Mesodermal cell (in vitro differentiated cells): ENCODE results near the gene YWHAE.
"Not testable (repeated sequence)": the region's sequence is repeated elsewhere in the genome, so short reads cannot be mapped to it uniquely, and the experiment has no call there.

Experiments used
- H3K27ac ChIP-seq: 2 replicates; pipeline ENCODE4 v1.7.0; 2013; ENCODE audit warnings: mild to moderate bottlenecking, low read depth, low read length, moderate library complexity; ENCODE audit not compliant: severe bottlenecking
- H3K36me3 ChIP-seq: 2 replicates; pipeline ENCODE4 v1.7.1; 2013; ENCODE audit warnings: mild to moderate bottlenecking, low read length, moderate library complexity; ENCODE audit not compliant: control insufficient read depth, insufficient read depth
- H3K4me1 ChIP-seq: one replicate; pipeline ENCODE4 v1.7.1; 2013; ENCODE audit warnings: mild to moderate bottlenecking, low read length; ENCODE audit not compliant: insufficient read depth, control insufficient read depth, poor library complexity, severe bottlenecking
- H3K4me3 ChIP-seq: 2 replicates; pipeline ENCODE4 v1.7.0; 2013; ENCODE audit warnings: low read length, control low read depth, mild to moderate bottlenecking; ENCODE audit not compliant: insufficient read depth, poor library complexity, severe bottlenecking; ENCODE audit errors: extremely low read depth
- H3K9me3 ChIP-seq: 2 replicates; pipeline ENCODE4 v1.7.1; 2013; ENCODE audit warnings: mild to moderate bottlenecking, low read length, moderate library complexity; ENCODE audit not compliant: control insufficient read depth
- WGBS, 2 experiments: methylation state at CpG; one replicate each; pipeline ENCODE4 v1.1.5; 2013; ENCODE audit warnings: missing lambda C conversion rate in 2 of 2; ENCODE audit not compliant: insufficient coverage in 2 of 2; 5-methylcytosine and 5-hydroxymethylcytosine counted together

The YWHAE gene

GRCh38 chr17:1328437-1328836 is 71.6 kb downstream of the YWHAE start:
- 44 to 61% methylated on average over 2 to 6 of the region's 7 CpGs for WGBS, 2 experiments
- Histone ChIP-seq H3K9me3 (no peaks in the 10 kb centered on the region), H3K27ac (no peak overlapping the region), H3K4me3 (no peak overlapping the region), H3K36me3 (no peaks in the 10 kb centered on the region), H3K4me1 (no peaks in the 10 kb centered on the region)

- no peak overlapping the region for H3K4me3 ChIP-seq
- 76 to 84% methylated on average over 10 to 12 of the region's 12 CpGs for WGBS, 2 experiments
- H3K9me3 ChIP-seq = no peaks in the 10 kb centered on the region
- H3K27ac ChIP-seq = no peak overlapping the region
- H3K36me3 ChIP-seq = no peaks in the 10 kb centered on the region
- no peaks in the 10 kb centered on the region for H3K4me1 ChIP-seq
Observed at GRCh38 chr17:1325766-1326165, 74.3 kb downstream of the YWHAE start.

- no peaks in the 10 kb centered on the region for H3K9me3 ChIP-seq
- H3K4me3 ChIP-seq = no peak overlapping the region
- H3K27ac ChIP-seq = no peak overlapping the region
- no peaks in the 10 kb centered on the region for H3K4me1 ChIP-seq
- H3K36me3 ChIP-seq = no peaks in the 10 kb centered on the region
- 89% methylated on average over 17 to 24 of the region's 27 CpGs for WGBS, 2 experiments
Observed at GRCh38 chr17:1324201-1324771, 75.7 kb downstream of the YWHAE start.

- no peak overlapping the region for H3K27ac ChIP-seq
- H3K9me3 ChIP-seq = no peaks in the 10 kb centered on the region
- no peaks in the 10 kb centered on the region for H3K4me1 ChIP-seq
- no peaks in the 10 kb centered on the region for H3K36me3 ChIP-seq
- H3K4me3 ChIP-seq = no peak overlapping the region
- 82% methylated on average over 11 to 15 of the region's 19 CpGs for WGBS, 2 experiments
Observed at GRCh38 chr17:1323336-1323735, 76.7 kb downstream of the YWHAE start.

GRCh38 chr17:1322480-1322879 is 77.5 kb downstream of the YWHAE start:
- no peaks in the 10 kb centered on the region for H3K9me3 ChIP-seq
- no peaks in the 10 kb centered on the region for H3K36me3 ChIP-seq
- no peaks in the 10 kb centered on the region for H3K4me1 ChIP-seq
- H3K4me3 ChIP-seq = no peak overlapping the region
- H3K27ac ChIP-seq = no peak overlapping the region
- 75 to 85% methylated on average over 8 of the region's 10 CpGs for WGBS, 2 experiments

- H3K4me3 ChIP-seq = no peak overlapping the region
- H3K4me1 ChIP-seq = no peaks in the 10 kb centered on the region
- no peaks in the 10 kb centered on the region for H3K36me3 ChIP-seq
- H3K9me3 ChIP-seq = no peaks in the 10 kb centered on the region
- no peak overlapping the region for H3K27ac ChIP-seq
- 78 to 89% methylated on average over 6 of the region's 6 CpGs for WGBS, 2 experiments
Observed at GRCh38 chr17:1322014-1322428, 78.0 kb downstream of the YWHAE start.

GRCh38 chr17:1315891-1316403 is 84.1 kb downstream of the YWHAE start:
- WGBS, 2 experiments = 74 to 85% methylated on average over 5 to 9 of the region's 10 CpGs
- Histone ChIP-seq H3K36me3 (no peaks in the 10 kb centered on the region), H3K9me3 (no peaks in the 10 kb centered on the region), H3K27ac (no peak overlapping the region), H3K4me1 (no peaks in the 10 kb centered on the region), H3K4me3 (no peak overlapping the region)

GRCh38 chr17:1315409-1315808 is 84.6 kb downstream of the YWHAE start:
- 74 to 85% methylated on average over 7 to 9 of the region's 10 CpGs for WGBS, 2 experiments

GRCh38 chr17:1313270-1314005 is 86.6 kb downstream of the YWHAE start:
- H3K27ac ChIP-seq = no peak overlapping the region
- H3K4me1 ChIP-seq = no peaks in the 10 kb centered on the region
- H3K36me3 ChIP-seq = no peaks in the 10 kb centered on the region
- 88 to 89% methylated on average over 8 of the region's 8 CpGs for WGBS, 2 experiments
- H3K9me3 ChIP-seq = no peaks in the 10 kb centered on the region
- H3K4me3 ChIP-seq = no peak overlapping the region

More at GRCh38 chr17:1315409-1315808, 84.6 kb downstream of the YWHAE start:
- Histone ChIP-seq H3K4me1 (no peaks in the 10 kb centered on the region), H3K36me3 (no peaks in the 10 kb centered on the region), H3K27ac (no peak overlapping the region), H3K4me3 (no peak overlapping the region), H3K9me3 (no peaks in the 10 kb centered on the region)

GRCh38 chr17:1312261-1312870 is 87.7 kb downstream of the YWHAE start:
- Histone ChIP-seq H3K4me1 (no peaks in the 10 kb centered on the region), H3K36me3 (no peaks in the 10 kb centered on the region), H3K9me3 (no peaks in the 10 kb centered on the region), H3K4me3 (no peak overlapping the region), H3K27ac (no peak overlapping the region)
- whole genome bisulfite sequencing, 2 experiments = 43 to 68% methylated on average over 7 of the region's 9 CpGs

GRCh38 chr17:1307829-1308228 is 92.2 kb downstream of the YWHAE start:
- not testable (repeated sequence) for H3K4me3 ChIP-seq, H3K9me3 ChIP-seq, H3K27ac ChIP-seq, H3K4me1 ChIP-seq, H3K36me3 ChIP-seq
- 69 to 74% methylated on average over 6 to 7 of the region's 16 CpGs for WGBS, 2 experiments
